Stimulated activated CD4-positive, alpha-beta T cell treated with anti-CD3 and anti-CD28 coated beads, Interleukin-4, amount 100 ng/mL, for 24 hours (primary cell): ENCODE results near the gene HAPLN3.

Source experiments
- DNase-seq: peaks from one replicate; pipeline ENCODE4 v3.0.0-alpha.2; 2020

The HAPLN3 gene

DNA sequence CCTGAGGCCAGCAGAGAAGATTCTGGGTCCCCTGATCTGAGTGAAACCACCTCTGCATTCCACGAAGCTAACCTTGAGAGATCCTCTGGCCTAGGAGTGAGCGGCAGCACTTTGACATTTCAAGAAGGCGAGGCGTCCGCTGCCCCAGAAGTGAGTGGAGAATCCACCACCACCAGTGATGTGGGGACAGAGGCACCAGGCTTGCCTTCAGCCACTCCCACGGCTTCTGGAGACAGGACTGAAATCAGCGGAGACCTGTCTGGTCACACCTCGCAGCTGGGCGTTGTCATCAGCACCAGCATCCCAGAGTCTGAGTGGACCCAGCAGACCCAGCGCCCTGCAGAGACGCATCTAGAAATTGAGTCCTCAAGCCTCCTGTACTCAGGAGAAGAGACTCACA is 36.4 kb downstream of the HAPLN3 start:
- no peak for DNase-seq

DNA sequence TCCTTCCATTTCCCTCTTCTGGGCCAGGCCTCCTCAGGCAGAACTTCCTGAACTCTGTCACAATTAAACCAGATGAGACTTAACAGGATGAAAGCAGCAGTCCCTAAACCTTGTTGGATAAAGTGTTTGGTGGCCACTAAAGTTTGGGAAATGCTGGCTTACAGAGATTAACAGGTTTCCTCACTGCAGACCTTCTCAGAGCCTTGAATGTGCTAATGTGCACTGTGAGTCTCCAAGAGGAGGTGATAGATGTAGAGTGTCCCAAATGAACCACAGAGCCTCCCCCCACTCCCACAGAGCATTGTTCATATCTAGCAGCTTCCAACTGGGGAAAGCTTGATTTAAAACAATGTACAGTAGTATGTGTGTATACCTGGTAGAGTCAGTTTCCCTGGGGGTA is 42.9 kb downstream of the HAPLN3 start:
- DNase-seq = no peak

DNA sequence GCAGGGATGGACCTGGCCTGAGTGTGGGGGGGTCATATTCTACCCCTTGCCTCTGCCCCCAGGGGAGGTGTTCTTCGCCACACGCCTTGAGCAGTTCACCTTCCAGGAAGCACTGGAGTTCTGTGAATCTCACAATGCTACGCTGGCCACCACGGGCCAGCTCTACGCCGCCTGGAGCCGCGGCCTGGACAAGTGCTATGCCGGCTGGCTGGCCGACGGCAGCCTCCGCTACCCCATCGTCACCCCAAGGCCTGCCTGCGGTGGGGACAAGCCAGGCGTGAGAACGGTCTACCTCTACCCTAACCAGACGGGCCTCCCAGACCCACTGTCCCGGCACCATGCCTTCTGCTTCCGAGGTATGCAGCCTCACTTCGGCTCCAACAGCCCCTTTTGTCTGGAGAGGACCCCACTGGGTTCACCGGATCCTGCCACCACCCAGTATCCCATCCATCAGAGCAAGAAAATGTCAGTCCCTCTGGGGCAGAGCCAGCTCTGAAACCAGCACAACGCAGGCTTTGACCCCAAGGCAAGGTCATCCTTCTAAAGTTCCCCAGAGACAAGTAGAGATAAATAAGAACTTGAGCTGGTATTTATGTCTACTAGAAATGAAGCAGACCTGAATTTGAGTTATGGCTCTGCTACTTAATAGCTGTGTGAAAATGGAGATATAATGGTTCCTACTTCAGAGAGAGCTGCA is 45.8 kb downstream of the HAPLN3 start:
- no peak for DNase-seq

DNA sequence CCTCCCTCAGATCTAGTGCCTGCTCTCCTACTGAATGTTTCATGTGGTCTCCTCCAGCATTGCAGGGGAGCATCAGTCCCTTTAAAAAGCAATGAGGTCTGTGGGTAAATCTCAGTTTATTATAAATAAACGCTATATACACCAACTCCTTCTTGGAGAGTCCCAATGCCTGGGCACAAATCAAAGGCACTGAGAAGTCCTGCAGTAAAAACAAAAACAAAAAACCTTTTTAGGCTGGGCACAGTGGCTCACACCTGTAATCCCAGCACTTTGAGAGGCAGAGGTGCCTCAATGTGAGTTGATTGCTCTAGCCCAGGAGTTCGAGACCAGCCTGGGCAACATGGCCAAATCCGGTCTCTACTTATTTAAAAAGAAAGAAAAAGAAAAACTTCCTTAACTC is 47.1 kb downstream of the HAPLN3 start:
- no peak for DNase-seq

DNA sequence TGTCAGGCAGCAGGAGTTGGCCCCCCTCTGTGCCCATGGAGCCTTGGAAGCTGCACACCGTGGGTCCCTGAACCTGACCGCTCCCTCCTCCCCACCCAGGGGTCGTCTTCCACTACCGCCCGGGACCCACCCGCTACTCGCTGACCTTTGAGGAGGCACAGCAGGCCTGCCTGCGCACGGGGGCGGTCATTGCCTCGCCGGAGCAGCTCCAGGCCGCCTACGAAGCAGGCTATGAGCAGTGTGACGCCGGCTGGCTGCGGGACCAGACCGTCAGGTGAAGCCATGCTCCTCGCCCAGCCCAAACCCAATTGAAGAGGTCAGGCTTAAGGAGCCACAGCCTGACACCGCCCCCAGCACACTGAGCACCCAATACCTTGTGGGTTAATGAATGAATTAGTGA is 48.2 kb downstream of the HAPLN3 start:
- DNase-seq = no peak

DNA sequence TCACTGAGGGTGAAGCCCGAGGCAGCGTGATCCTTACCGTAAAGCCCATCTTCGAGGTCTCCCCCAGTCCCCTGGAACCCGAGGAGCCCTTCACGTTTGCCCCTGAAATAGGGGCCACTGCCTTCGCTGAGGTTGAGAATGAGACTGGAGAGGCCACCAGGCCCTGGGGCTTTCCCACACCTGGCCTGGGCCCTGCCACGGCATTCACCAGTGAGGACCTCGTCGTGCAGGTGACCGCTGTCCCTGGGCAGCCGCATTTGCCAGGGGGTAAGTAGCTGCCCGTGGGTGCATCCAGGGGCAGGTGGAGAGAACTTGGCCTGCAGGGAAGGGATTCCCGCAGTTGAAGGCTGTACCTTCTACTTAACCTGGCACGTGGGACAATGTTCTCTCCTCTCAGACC is 49.7 kb downstream of the HAPLN3 start:
- DNase-seq = no peak

DNA sequence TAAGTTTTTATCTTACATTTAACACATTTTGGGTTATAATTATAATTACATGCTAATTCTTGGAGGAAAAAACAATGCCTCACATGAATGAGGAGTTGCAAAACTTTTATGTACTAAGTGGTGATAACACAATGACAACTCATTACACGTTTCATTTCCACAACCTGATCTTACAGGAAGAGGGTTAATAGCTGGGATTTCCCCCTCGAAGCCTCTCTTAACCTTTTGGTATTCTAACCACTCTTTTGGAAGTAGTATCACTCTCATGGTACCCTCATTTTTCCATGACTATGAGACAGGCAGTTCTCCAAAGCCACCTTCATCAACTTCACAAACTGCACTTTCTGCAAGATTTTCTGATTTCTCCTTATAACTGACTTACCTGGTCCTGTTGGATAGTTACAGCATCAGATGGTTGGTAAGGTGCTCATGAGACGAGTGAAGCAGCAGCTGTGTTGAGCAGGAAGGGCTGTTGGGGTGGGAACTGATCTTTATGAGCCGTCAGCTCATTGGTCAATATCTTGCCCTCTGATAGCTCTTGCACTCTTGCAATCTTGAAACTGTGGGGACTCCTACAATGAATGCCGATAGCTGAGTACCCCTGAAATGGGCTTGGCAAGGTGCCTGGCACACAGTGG is 50.5 kb downstream of the HAPLN3 start:
- no peak for DNase-seq

DNA sequence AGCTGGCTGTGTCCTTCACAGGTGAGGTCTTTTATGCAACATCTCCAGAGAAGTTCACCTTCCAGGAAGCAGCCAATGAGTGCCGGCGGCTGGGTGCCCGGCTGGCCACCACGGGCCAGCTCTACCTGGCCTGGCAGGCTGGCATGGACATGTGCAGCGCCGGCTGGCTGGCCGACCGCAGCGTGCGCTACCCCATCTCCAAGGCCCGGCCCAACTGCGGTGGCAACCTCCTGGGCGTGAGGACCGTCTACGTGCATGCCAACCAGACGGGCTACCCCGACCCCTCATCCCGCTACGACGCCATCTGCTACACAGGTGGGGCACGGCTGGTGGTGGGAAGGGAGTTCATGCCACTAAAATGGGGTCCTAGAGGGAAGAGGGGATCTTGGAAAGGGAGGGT is 52.0 kb downstream of the HAPLN3 start:
- no peak for DNase-seq

DNA sequence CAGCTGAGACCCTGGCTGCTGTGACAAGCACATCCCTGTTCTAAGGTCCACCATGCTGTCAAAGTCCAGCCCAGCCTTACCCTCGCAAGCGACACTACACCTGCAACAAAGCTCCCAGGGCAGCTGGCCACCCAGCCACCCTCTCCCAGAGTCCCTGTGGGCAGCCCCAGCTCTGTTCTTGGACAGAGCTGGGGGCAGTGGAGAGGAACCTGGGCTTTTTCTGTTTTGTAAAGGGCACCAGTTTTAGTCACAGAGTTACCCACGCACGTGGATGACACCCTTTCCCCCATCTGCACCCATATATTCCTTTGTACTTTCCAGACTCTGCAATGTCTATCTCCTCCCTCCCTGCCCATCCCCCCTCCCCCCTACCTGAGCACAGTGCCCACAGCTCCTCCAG is 53.2 kb downstream of the HAPLN3 start:
- no peak for DNase-seq

DNA sequence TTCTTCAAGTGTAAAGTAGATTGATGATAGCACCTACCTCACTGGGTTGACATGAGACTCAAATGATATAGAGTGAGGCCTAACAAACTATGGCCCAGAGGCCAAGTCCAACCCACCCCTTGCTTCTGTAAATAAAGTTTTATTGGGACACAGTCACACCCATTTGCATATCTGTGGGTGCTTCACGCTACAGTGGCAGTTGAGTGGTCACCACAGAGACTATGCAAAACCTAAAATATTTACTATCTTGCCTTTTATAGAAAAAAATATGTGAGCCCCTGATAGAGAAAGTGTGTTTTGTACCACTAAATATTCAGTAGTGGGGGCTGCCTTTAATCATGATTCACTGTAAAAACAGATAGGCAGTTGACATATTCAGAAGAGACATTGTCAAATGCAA is 54.1 kb downstream of the HAPLN3 start:
- DNase-seq = no peak

DNA sequence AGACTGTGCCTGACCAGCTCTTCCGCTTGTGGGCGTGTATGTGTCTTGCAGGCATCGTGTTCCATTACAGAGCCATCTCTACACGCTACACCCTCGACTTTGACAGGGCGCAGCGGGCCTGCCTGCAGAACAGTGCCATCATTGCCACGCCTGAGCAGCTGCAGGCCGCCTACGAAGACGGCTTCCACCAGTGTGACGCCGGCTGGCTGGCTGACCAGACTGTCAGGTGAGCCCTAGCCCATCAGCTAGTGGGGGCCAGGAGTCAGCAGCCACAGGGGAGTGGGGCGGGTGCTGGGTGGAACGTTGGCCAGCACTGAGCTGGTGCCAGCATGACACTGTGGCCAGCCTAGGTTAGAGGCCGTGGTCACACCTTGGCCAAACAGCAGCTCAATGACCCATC is 55.4 kb downstream of the HAPLN3 start:
- DNase-seq = no peak

DNA sequence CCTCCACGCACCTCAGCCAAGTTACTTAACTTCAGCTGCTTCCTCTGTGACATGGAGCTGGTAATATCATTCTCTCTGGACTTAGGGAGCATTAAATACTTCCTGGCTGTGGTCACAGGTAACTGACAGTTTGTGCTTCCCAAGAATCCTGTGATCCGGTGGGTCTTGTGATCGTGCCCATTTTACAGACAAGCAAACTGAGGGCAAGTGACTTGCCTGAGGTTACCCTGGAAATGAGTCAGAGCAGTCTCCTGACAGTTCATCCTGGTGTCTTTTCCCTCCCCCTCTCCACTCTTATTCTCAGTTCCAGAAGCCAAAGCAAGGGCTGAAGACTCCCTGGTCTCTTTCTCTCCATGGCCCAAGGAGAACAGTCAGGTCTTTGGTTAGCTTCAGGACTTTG is 56.2 kb downstream of the HAPLN3 start:
- DNase-seq = no peak

DNA sequence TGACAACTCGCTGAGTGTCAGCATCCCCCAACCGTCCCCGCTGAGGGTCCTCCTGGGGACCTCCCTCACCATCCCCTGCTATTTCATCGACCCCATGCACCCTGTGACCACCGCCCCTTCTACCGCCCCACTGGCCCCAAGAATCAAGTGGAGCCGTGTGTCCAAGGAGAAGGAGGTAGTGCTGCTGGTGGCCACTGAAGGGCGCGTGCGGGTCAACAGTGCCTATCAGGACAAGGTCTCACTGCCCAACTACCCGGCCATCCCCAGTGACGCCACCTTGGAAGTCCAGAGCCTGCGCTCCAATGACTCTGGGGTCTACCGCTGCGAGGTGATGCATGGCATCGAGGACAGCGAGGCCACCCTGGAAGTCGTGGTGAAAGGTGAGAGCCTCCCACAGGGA is 56.7 kb downstream of the HAPLN3 start:
- DNase-seq = no peak

DNA sequence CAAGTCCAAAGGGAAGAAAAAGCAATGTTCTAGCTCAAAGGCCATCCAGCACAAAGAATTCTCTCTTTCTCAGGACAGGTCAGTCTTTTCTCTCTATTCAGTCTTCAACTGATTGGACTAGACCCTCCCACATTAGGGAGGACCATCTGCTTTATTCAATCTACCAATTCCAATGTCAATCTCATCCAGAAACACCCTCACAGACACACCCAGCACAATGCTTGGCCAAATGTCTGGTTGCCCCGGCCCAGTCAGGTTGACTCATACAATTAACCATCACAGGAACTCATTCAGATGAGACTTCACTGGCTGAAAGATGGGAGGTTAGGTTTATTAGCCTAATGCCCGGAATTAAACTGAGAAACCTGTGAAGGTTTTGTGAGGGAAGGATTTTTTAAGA is 59.7 kb downstream of the HAPLN3 start:
- no peak for DNase-seq

DNA sequence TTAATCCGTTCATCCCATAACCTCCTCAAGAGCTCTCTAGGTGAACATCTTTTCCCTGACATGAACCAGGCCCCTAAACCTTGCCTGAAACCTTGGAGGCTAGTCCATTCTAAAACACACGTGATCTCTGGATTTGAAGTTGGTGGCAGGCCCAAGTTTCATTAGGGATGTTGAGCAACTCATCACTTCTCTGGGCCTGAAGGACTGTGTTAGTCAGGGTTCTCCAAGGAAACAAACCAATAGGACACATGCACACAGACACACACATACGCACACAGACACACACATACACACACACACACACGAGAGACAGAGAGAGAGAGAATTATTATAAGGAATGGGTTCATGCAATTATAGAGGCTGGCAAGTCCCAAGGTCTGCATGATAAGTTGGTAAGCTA is 60.2 kb downstream of the HAPLN3 start:
- no peak for DNase-seq

DNA sequence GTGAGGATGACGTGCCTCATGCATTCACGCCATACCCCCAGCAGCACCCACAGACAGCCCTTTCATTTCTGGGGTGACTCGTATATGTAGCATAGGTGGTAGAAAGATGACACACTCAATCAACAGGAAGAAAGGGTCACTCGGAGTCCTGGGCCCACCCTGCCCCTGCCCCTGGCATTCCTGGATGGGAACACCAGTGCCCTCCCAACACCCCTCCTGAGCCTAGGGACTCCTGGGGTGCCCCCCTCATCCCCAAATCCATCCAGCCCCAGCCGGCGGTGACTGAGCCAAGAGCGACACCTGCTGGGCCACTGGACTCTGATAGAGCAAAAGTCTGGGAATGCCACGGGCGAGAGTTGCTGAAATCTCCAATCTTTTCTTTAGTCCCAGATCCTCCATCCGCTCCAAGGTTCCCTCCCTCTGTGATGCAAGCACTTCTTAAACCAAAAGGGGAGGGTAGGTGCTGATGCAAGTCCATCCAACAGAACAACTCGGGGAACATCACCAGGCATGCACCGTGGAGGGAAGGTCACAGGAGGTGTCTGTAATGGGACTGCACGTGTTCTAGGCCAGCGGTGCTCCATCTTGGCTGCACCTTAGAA is 61.0 kb downstream of the HAPLN3 start:
- peak; percentile 9 for DNase-seq

DNA sequence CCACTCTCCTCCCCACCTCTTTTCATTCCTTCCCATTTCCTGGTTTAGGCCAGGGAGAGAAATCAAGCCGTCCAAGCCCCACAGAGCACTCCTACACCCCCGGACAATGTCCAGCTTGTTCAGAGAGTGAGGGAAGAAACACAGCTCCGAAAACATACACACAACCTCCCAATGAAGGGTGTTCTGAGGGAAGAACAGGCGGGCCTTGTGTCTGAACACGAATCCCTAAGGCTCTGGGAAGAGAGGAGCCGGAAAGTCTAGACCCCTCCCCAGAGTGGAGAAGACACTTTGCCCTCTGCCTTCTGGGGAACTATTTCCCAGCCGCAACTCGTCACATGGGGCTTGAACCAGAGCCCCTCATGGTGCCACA is 61.6 kb downstream of the HAPLN3 start:
- DNase-seq = no peak

DNA sequence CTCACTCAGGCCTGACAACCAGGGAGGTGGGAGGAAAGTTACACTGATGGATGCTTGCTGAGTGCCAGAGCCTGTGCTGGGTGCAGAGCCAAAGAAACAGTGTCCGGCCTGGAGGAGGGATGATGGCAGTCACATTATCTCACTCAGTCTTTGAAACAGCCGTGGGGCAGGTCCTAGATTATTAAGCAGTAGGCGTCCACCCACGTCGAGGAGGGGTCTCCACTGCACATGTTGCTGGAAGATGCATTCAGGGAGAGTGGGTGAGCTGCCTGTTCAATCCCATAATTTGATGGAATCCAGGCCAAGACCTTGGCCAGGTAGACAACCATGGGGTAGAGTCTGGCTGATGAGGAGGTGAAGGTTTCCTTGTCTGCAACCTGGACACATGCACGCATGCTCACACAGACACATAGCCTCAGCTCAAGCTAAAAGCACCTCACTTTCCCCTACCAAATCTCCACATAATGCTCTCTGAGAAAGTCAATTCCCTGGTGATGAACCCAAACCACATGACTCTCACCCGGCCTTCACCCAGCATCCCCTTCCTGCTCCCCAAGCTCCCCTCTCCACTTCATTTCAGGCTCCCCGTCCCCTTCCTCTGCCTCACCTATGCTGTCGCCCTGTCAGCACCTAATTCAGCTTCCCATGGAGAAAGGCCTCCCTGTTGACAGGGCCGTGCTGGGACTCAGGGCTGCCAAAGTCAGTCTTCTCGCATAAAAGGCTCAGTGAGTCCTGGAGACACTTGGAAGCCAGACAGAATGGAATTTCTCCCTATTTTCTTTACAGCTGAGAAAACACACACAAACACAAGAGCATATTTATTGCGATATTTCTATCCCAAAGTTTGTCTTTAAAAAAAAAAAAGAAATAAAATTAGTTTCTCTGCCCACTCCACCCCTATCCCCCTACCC is 62.3 kb downstream of the HAPLN3 start:
- no peak for DNase-seq

DNA sequence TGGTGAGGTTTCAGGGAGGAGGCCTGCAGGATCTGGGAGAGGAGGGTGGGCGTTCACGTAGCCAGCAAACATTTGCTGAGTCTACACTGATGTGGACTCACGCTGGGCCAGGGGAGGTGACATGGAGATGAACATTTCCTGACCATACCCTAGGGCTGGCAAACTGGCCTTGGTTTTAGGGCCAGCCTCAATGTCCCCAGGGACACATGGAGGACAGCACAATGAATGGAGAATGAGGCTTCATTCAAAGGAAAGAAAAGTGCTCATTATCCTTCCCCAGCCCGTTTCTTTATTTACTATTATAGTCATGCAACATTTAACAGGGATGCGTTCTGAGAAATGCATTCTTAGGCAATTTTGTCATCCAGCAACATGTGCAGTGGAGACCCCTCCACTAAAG is 65.3 kb downstream of the HAPLN3 start:
- DNase-seq = no peak

DNA sequence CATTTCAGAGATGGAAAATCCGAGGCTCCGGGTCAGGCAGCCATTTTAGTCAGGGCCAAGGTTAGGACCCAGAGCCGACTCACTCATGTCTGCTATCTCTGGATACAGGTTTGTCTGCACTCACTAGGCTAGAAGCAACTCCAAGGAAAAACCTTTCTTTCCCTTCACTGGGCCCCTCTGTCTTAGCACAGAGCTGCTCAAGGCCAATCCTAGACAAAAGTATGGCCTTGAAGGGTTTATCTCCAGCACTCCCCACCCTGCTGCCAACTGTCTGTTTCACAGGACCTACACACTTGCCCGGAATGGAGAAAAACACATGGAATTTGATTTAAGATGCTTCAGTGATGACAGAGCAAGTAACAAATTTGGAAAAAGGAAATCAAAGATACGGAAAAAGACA is 66.6 kb downstream of the HAPLN3 start:
- no peak for DNase-seq
